ENCODE measurements around the gene METTL26. TPM values are rescaled to one million over a fixed set of nuclear protein-coding genes. Genes with fewer than 3 reads are reported as not detected.

METTL26 gene
- total RNA-seq, 1 donor from 2014 or later, result 48.7 TPM

GRCh38 chr16:660459-661183 lies 24.5 kb upstream of the METTL26 start:
- H3K27me3 Mint-ChIP-seq, result no peaks in the 10 kb centered on the region
- DNase-seq (peak; percentile 61), ATAC-seq (ENCODE audit: low read depth) (peak; percentile 91)
- peaks cover 7% of the 10 kb centered on the region for H3K4me1 Mint-ChIP-seq
- H3K27ac Mint-ChIP-seq, result no peak overlapping the region
- CTCF ChIA-PET, result no interaction called here
- no peaks in the 10 kb centered on the region for H3K36me3 Mint-ChIP-seq (ENCODE audit: low read depth)
- H3K9me3 Mint-ChIP-seq, result no peaks in the 10 kb centered on the region
- peak overlapping the region; percentile 55 for H3K4me3 Mint-ChIP-seq
- TF ChIP-seq CTCF (IDR thresholded peaks at IDR 0.05), result no peak
- intact Hi-C loops (cut with micrococcal nuclease), result loop anchor here (1.0 to 2.0 kb wide), 6 partner anchors 11 to 268 kb away; partner anchors contain the start of genes METTL26 and WDR90
- POLR2A ChIA-PET, result interaction anchor here (1.4 to 1.9 kb wide), 2 partner anchors 20 to 24 kb away, joined by 4 to 11 read pairs; partner anchors contain the start of genes METTL26 and STUB1

GRCh38 chr16:660132-660458 lies 24.0 kb upstream of the METTL26 start:
- Mint-ChIP-seq H3K36me3 (ENCODE audit: low read depth) (no peaks in the 10 kb centered on the region), H3K27me3 (no peaks in the 10 kb centered on the region), H3K9me3 (no peaks in the 10 kb centered on the region), H3K4me1 (peaks cover 7% of the 10 kb centered on the region), H3K27ac (no peak overlapping the region), H3K4me3 (no peak overlapping the region)
- ChIA-PET POLR2A (interaction anchor here (0.6 to 1.9 kb wide), 3 partner anchors 20 to 24 kb away, joined by 4 to 11 read pairs (median 6); partner anchors contain the start of genes METTL26 and STUB1), CTCF (no interaction called here)
- intact Hi-C loops (cut with micrococcal nuclease), result loop anchor here (1.0 to 2.0 kb wide), 6 partner anchors 11 to 267 kb away; partner anchors contain the start of genes METTL26 and WDR90
- no peak for DNase-seq
- no peak for TF ChIP-seq CTCF (IDR thresholded peaks at IDR 0.05)
- no peak for ATAC-seq (ENCODE audit: low read depth)

- DNase-seq, result no peak
- Mint-ChIP-seq H3K4me1 (peaks cover 7% of the 10 kb centered on the region), H3K36me3 (ENCODE audit: low read depth) (no peaks in the 10 kb centered on the region), H3K9me3 (no peaks in the 10 kb centered on the region), H3K27me3 (no peaks in the 10 kb centered on the region), H3K27ac (no peak overlapping the region), H3K4me3 (no peak overlapping the region)
- ChIA-PET POLR2A (interaction anchor here (0.6 to 1.9 kb wide), 3 partner anchors 10 to 23 kb away, joined by 3 to 11 read pairs (median 6); partner anchors contain the start of genes METTL26 and WDR90), CTCF (no interaction called here)
- ATAC-seq (ENCODE audit: low read depth), result no peak
- intact Hi-C loops (cut with micrococcal nuclease), result loop anchor here (1.0 to 2.0 kb wide), 6 partner anchors 10 to 267 kb away; partner anchors contain the start of genes METTL26 and WDR90
- TF ChIP-seq CTCF (IDR thresholded peaks at IDR 0.05), result no peak
These were observed 23.5 kb upstream of the METTL26 start for GRCh38 chr16:659618-660017.

- ChIA-PET POLR2A (interaction anchor here (1.0 to 1.9 kb wide), 2 partner anchors 10 to 23 kb away, joined by 3 to 11 read pairs; partner anchors contain the start of genes METTL26 and WDR90), CTCF (no interaction called here)
- no peak overlapping the region for H3K27ac Mint-ChIP-seq
- DNase-seq (no peak), ATAC-seq (ENCODE audit: low read depth) (no peak)
- intact Hi-C loops (cut with micrococcal nuclease), result no loop called here
- H3K27me3 Mint-ChIP-seq, result no peaks in the 10 kb centered on the region
- H3K4me1 Mint-ChIP-seq, result peaks cover 7% of the 10 kb centered on the region
- no peaks in the 10 kb centered on the region for H3K36me3 Mint-ChIP-seq (ENCODE audit: low read depth)
- H3K4me3 Mint-ChIP-seq, result no peak overlapping the region
- no peaks in the 10 kb centered on the region for H3K9me3 Mint-ChIP-seq
- no peak for TF ChIP-seq CTCF (IDR thresholded peaks at IDR 0.05)
These were observed 22.8 kb upstream of the METTL26 start for GRCh38 chr16:658679-659571.
